ENCODE results near the gene SPATS2L.
A peak's percentile ranks its signal among the peaks of the same experiment; 100 is the strongest.

Gene SPATS2L

DNA sequence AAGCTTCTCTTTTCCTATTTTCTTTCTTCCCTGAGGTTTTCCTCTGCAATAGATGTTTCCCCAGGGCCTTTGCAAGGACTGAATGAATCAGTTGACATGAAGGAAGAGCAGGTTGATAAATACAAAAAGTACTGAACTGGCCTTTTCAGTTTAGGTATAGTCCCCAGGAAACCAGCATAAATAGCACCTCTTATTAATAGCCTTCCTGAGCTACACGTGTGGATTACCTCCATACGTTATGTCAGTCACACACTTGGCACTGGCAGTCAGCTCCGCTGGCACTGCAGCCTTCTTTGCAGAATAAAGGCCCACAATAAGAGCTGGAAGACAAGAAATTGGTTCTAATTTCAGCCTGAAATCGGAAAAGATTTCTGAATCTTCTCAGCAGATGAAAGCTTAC is 142.7 kb downstream of the SPATS2L start:
- no peak for DNase-seq

- DNase-seq = no peak
Measured at GRCh38 chr2:200450288-200450687, 143.8 kb downstream of the SPATS2L start.

DNA sequence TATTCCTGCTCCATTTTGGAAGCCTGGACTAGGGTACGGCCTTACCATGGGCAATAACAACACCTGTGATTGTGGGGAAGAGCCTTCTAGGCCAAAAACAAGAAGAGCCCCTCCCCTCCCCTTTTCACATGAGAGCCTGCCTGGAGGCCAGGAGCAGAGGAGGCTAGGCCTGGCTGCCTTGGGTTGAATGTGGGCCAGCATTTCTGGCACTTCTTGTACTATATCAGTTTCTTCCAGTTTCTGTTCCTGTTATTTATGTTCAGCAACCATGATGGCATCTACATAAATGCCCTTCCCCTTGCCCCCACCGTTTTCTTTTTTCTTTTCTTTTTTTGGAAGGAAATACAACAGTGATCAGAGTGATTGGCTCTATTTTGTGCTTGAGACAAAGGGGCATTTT is 145.0 kb downstream of the SPATS2L start:
- DNase-seq = no peak

DNA sequence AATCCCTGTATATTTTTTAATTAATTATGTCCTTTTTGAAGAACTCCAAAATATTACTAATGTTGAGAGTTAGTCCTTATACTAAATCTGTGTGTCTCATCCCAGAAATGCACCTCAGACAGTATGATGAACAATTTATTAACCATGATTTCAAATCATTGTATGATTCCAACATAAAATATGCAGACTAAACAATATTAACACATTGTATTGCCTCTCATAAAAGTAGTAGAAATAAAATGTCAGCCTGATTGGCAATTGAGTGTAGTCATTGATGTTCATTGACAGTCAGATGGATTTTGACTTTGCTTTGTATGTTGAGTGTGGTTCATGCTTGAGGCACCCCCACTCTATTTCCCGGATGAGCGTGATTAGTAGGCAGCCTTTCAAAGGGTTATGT is 145.9 kb downstream of the SPATS2L start:
- no peak for DNase-seq

- DNase-seq = no peak
Measured at GRCh38 chr2:200453142-200453852, 146.8 kb downstream of the SPATS2L start.

GRCh38 chr2:200453853-200454534 is 147.5 kb downstream of the SPATS2L start:
- DNase-seq = no peak

DNA sequence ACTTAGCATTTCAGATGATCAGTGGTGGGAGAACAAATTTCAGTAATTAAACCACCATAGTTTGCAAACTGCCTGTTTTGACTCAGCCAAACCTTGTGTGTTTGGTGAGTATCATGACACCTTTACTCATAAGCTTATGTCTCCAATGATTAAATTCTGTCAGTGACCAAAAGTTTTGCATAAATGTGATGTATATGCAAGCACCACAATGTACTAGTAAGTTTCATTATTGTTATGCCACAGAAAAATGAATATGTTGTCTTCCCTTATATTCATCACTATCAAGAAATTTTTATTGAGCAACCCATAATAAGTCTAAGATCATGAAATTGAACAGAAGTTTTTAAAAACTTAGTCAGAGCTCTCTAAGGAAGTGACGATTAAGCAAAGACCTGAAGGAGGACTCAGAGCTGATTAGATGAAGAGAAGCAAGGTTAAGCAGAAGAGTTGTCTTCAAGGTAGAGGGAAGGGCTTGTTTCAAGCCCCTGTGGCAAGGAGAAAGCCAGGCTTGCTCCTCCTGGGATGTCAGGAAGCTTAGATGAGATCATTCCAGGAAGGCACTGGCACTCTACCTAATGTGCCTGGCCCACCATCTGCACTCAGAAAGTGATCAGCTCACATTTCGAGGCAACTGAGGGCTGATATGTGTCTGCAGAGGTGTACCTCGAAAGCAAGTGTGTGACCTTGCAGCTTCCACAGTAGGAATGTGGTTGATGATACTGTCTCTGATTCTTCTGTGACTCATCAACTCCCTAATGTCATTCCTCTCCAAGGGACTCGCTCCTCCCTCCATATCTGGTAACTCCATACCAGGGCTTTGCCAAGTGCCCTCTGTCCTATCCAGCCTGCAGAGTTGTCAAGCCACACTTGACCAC is 148.7 kb downstream of the SPATS2L start:
- DNase-seq = no peak

DNA sequence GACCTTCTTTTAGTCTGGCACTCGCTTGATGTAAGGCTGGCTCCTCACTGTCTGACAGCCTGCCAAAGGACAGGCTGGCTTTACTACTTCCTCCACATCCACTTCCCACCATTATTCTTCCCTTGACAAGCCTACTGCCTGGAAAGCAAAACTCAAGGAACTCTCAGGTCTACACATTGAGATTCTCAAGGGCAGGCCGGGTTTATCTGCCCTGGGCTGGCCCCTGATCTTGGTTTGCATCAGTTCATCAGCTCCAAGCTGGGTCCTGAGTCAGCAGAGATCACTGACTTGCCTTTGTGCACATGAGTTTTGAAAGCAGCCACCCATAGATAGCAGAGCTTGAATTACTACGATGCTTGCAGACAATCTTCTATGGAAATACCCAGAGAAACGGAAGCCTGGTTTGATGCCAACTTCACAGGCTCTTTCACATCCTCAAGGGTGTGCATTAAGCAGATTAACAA is 149.5 kb downstream of the SPATS2L start:
- DNase-seq = no peak

DNA sequence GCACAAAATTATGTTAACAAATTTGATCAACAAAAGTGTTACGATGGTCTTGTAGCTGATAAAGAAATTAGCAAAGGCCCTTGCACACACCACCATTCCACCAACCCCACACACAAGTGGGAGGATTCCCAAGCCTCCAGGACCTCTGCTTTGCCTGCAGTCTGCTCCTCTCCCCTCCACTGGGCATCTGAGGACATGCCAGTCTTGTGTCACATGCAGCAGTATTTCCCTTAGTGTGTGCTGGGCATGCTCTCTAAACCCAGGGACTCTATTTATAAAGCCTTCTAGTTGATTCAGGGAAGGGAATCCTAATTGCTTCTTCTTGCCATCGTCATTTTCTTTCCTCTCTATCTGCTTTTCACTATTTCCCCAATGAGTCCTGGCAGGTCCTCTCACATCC is 150.1 kb downstream of the SPATS2L start:
- peak; percentile 33 for DNase-seq

DNA sequence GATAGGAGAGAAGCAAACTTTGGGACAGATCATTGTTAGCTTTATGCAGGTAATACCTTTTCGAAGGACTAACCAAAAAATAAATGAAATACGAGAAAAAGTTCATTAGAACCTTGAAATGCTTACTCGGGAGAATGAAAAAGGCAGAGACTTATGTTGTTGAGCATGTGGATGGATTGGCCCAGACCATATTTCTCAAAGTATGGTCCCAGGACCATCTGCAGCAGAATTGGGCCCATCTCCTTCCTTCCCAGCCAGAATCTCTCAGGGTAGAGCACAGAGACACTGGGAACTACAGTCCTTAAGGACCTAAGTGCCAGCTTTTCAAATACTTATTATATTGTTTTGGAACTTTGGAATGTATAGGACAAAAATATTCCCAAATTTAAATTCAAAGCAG is 152.6 kb downstream of the SPATS2L start:
- no peak for DNase-seq

GRCh38 chr2:200461846-200462710 is 155.6 kb downstream of the SPATS2L start:
- no peak for DNase-seq

DNA sequence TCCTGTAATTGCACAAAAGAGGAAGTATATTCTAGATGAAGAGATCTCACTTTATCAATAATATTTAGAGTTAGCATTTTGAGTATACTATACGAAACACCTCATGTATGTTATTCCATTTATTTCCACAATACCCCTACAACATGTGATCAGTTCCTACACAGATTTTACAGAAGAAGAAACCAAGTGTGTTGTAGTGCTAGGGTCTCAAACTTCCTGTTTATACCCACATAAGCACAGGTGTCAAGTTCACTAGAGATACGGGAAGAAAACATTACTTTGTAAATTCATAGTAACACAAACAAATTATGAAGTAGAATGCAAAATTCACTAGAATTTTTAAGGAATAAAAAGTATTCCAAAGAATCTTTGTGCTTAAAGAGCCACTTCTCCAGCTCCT is 157.0 kb downstream of the SPATS2L start:
- DNase-seq = no peak

GRCh38 chr2:200466425-200467418 is 160.2 kb downstream of the SPATS2L start:
- DNase-seq = peak; percentile 40

DNA sequence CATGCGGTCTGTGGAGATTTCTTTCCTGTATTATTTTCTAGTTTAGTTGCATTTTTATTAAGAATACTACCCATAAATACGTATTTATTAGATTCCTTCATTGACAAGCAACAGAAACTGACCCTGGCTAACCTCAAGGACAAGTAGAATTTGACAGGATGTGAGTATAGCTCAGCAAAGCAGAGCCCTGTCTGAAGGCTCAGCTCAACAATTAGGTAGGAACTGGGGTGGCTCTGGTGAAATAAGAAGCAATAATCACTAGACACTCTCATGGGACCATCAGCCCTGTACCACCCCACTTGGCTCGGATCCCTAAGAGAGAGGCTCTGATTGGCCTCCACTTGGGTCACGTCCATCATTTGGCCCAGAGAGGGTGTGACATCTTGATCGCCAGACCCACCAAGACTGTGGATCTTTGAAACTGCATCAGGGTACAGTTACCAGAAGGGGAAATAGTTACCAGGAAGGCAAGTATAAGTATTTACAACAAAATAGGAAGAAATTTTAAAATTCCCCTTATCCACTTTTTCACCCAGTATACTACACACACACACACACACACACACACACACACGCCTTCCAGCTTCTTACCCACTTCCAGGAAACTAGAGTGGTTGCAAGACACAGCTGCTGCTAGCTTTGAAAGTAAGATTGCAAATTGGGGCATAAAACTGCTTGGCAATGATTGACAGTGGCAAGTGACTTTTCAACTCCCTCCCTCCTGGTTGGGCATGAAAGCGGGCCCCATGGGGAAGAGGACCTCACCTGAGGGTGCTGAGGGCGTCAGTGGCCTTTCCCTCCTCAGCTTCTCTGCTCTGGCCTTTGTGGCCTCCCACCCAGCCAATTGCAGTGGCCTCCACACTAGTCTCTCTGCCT is 161.6 kb downstream of the SPATS2L start:
- DNase-seq = no peak

DNA sequence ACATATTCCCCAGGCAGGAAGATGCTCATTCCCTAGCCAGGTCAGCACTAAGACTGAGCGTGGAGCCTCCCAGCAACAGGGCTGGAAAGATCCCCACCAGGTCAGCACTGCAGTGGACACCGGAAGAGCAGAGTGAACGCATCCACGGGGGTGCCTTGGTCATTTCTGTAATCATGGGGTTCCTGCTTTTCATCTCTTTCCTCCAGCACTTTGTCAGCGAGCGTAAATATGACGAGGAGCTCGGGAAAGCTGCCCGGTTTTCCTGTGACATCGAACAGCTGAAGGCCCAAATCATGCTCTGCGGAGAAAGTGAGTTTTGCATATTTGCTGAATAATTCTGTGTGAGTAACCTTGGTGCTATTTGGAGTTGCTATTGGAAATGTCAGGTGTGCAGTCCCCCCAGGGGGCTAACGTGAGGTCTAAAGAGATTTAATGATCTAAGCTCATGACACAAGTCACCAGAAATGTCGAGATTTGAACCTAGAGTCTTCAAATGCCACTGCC is 163.3 kb downstream of the SPATS2L start:
- peak; percentile 69 for DNase-seq

GRCh38 chr2:200470230-200470629 is 163.7 kb downstream of the SPATS2L start:
- DNase-seq = peak; percentile 78

DNA sequence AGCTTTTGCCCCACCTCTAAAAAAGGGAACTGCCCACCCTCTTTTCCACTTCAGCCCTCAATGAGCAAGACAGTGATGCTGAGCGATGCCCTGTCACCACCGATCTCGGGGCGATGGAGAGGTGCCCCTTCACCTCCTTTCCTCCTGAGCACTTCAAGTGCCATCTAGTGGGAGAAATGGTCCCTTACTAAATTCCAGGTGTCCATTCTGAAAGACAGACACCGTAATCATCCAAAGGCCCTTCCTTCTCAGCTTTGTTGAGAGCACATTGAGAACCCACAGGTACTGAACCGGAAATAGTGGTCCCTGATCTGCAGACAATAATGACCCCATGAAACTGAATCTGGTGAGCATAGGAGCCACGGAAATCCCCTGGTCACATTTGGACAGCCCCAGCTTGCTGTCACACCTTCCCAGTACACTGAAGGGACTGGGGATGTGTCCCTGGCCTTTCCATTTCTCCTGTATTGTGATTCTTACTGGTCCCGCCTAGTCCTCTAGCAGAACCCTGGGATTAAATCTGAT is 164.9 kb downstream of the SPATS2L start:
- peak; percentile 77 for DNase-seq

- DNase-seq = no peak
Measured at GRCh38 chr2:200471928-200472645, 165.6 kb downstream of the SPATS2L start.

All from midbrain (tissue), 1 donor.